ENCODE measurements around the gene SYNE1. TPM values are rescaled to one million over a fixed set of nuclear protein-coding genes. Genes with fewer than 3 reads are reported as not detected.

SYNE1 gene
- total RNA-seq, 1 donor, result 101 TPM

- no peak overlapping the region for H3K4me3 ChIP-seq (ENCODE audit: low read depth, low read length)
- TF ChIP-seq CTCF (IDR thresholded peaks at IDR 0.05; ENCODE audit: insufficient read depth, low read depth, low read length), result no peak
- DNase-seq (ENCODE audit: low read depth), result no peak
These were observed 234.4 kb downstream of the SYNE1 start for GRCh38 chr6:152402791-152403190.

GRCh38 chr6:152401978-152402377, 235.2 kb downstream of the SYNE1 start:
- TF ChIP-seq CTCF (IDR thresholded peaks at IDR 0.05; ENCODE audit: insufficient read depth, low read depth, low read length), result no peak

GRCh38 chr6:152399399-152399798, 237.8 kb downstream of the SYNE1 start:
- no peak for DNase-seq (ENCODE audit: low read depth)
- H3K4me3 ChIP-seq (ENCODE audit: low read depth, low read length), result no peak overlapping the region
- TF ChIP-seq CTCF (IDR thresholded peaks at IDR 0.05; ENCODE audit: insufficient read depth, low read depth, low read length), result no peak

More at GRCh38 chr6:152401978-152402377, 235.2 kb downstream of the SYNE1 start:
- no peak for DNase-seq (ENCODE audit: low read depth)
- H3K4me3 ChIP-seq (ENCODE audit: low read depth, low read length), result no peak overlapping the region

GRCh38 chr6:152398993-152399392, 238.2 kb downstream of the SYNE1 start:
- DNase-seq (ENCODE audit: low read depth), result no peak
- no peak for TF ChIP-seq CTCF (IDR thresholded peaks at IDR 0.05; ENCODE audit: insufficient read depth, low read depth, low read length)
- H3K4me3 ChIP-seq (ENCODE audit: low read depth, low read length), result no peak overlapping the region

- no peak for DNase-seq (ENCODE audit: low read depth)
- no peak for TF ChIP-seq CTCF (IDR thresholded peaks at IDR 0.05; ENCODE audit: insufficient read depth, low read depth, low read length)
- H3K4me3 ChIP-seq (ENCODE audit: low read depth, low read length), result no peak overlapping the region
These were observed 238.8 kb downstream of the SYNE1 start for GRCh38 chr6:152398316-152398715.

GRCh38 chr6:152394303-152394702, 242.9 kb downstream of the SYNE1 start:
- DNase-seq (ENCODE audit: low read depth), result no peak
- TF ChIP-seq CTCF (IDR thresholded peaks at IDR 0.05; ENCODE audit: insufficient read depth, low read depth, low read length), result no peak
- no peak overlapping the region for H3K4me3 ChIP-seq (ENCODE audit: low read depth, low read length)

GRCh38 chr6:152391179-152391880, 245.8 kb downstream of the SYNE1 start:
- DNase-seq (ENCODE audit: low read depth), result no peak
- no peak for TF ChIP-seq CTCF (IDR thresholded peaks at IDR 0.05; ENCODE audit: insufficient read depth, low read depth, low read length)
- no peak overlapping the region for H3K4me3 ChIP-seq (ENCODE audit: low read depth, low read length)

All from fibroblast of villous mesenchyme (primary cell).